Measurements from ENCODE around the gene UBR1.

- TF ChIP-seq, protein P1, sequence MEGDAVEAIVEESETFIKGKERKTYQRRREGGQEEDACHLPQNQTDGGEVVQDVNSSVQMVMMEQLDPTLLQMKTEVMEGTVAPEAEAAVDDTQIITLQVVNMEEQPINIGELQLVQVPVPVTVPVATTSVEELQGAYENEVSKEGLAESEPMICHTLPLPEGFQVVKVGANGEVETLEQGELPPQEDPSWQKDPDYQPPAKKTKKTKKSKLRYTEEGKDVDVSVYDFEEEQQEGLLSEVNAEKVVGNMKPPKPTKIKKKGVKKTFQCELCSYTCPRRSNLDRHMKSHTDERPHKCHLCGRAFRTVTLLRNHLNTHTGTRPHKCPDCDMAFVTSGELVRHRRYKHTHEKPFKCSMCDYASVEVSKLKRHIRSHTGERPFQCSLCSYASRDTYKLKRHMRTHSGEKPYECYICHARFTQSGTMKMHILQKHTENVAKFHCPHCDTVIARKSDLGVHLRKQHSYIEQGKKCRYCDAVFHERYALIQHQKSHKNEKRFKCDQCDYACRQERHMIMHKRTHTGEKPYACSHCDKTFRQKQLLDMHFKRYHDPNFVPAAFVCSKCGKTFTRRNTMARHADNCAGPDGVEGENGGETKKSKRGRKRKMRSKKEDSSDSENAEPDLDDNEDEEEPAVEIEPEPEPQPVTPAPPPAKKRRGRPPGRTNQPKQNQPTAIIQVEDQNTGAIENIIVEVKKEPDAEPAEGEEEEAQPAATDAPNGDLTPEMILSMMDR (IDR thresholded peaks at IDR 0.05): no peak
- TF ChIP-seq POLR2A (IDR thresholded peaks at IDR 0.05): no peak
- TF ChIP-seq POLR2AphosphoS5 (IDR thresholded peaks at IDR 0.05; ENCODE audit: insufficient read depth in 1 of 2, low read depth in 1 of 2): no peak
Observed at GRCh38 chr15:42937143-42937542, 168.7 kb downstream of the UBR1 start.
